ENCODE results near the gene ANO4.

DNA sequence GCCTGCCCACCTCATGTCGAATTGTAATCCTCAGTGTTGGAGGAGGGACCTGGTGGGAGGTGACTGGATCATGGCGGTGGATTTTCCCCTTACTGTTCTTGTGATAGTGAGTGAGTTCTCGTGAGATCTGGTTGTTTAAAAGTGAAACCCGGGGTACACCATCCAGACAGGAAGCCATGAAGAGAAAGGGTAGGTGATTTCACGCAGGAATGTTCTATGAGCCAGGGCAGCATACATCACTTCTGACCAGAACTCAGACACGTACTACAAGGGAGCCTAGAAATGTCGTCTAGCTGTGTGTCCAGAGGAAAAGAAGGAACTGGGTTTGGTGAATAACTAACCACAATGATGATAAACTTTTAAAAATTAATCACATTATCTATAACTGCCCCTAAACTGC is 80.6 kb downstream of the ANO4 start:
- TF ChIP-seq EZH2 (IDR thresholded peaks at IDR 0.05): no peak
- no peak for TF ChIP-seq POLR2AphosphoS5 (IDR thresholded peaks at IDR 0.05; ENCODE audit: borderline replicate concordance, low read depth, low read length)
- TF ChIP-seq FOXP2 (optimal IDR thresholded peaks at IDR 0.05; ENCODE audit: control extremely low read depth, extremely low read length, insufficient read depth): no peak
